Stimulated activated CD4-positive, alpha-beta T cell treated with anti-CD3 and anti-CD28 coated beads, Interleukin-2, amount 100 ng/mL, for 48 hours (primary cell): ENCODE results near the gene VAC14.

Experiments used
- DNase-seq, 2 donors: peaks; one replicate each; pipeline ENCODE4 v3.0.0-alpha.2; 2020

The VAC14 gene

DNA sequence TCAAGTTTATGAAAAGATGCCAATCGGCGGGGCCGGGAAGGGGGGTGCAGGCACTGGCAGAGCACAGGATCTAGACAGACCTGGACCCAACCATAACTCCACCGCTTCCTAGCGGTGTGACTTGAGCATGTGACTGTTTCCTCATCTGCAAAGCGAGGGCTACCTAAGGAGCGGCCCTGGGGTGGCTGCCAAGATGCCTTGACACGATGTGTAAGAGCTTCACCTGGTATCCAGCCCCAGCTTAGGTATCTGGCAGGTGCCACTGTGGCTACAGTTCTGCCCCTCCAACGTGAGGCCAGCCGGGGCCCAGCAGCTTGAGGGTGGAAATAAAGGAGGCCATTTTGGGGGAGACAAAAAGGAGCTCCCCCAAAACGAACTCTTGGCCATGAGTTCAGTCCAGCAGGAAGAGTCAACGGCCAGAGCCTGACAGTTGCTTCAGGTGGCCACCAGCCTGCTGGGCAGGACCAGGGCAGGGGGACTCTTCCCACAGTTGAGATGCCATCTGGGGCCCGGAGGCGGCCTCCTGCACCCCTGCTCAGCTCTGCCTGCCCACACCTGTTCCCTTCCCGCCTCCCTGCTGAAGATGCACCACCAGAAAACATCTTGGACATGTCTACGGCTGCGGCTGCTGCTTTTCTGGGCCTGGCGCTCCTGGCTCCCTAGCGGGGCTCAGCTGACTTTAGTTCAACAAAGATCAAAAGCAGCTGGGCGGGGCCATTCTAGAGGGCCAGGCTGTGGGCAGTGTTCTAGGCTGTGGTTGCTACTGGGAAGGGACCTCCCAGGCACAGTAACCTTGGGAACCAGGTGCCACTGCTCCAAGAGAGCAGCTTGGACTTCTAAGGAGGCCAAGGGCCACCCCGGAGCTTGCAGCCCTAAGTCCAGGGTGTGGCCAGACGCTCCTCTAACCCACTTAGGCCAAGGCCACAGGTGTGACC is 111.7 kb downstream of the VAC14 start:
- DNase-seq: no peak

DNA sequence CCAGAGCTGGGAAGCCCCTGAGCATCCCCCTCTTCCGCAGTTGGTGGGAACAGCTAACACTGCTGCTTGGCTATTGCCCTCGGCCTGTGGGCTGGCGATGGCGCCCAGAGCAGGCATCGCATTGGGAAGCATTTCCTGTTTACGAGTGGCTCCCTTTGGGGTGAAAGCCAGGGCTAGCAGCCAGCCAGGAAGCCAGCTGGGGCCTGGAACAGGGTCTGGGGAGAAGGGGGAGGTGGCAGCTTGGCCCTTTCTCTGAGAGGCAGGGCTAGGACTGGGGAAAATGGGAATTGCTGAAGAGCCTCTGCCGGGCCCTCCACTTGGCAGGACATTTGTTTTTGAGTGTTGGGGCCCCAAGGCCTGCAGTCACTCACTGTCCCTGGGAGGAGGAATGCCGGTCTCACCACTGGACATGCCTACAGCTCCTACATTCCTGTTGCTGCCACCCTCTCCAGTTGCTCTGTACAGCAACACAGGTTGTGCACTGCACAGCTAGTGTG is 112.7 kb downstream of the VAC14 start:
- no peak for DNase-seq

DNA sequence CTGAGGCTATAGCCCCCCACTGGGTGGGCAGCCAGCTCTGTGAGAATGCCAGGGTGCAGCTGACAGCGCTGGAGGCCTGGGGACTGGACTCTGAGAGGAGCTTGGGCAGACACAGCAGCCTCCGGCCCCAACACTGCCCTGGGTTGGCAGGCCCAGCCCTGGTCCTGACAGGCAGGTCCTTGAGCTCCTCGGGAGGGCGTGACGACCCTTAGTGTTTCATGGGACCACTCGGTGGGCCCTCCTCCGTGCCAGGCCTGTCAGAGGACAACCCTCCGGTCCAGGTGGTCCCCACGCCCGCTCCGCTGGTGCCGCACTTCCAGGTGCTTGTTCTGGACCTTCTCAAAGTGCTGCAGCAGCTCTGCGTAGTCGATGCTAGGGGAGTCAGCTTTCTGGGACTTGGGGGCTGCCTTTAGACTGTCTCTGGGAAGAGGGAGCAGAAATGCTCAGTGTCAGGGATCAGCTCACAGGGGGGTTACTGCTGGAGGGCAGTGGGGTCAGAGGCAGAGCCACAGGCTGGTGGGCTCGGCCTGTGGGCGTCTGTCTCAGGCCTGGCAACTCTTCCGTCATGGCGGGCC is 113.2 kb downstream of the VAC14 start:
- no peak for DNase-seq

DNA sequence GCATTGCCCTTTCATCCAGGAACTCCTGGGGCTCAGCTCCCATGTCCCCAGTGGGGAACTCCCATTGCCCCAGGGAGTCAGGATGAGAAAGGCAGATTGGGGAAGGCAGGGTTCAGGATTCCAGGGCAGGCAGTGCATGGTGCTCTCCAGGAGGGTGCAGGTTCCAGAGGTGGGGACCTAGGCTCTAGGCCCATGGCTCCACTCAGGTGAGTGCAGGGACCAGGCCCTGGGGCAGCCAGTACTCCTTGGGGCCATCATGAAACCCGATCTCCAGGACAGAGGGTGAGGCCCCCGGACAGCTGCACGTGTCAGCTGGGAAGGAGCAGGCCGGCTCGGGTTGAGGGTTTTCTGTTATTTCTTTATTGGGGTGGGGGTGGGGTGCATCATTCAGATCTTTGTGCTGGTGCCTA is 113.9 kb downstream of the VAC14 start:
- DNase-seq: no peak

DNA sequence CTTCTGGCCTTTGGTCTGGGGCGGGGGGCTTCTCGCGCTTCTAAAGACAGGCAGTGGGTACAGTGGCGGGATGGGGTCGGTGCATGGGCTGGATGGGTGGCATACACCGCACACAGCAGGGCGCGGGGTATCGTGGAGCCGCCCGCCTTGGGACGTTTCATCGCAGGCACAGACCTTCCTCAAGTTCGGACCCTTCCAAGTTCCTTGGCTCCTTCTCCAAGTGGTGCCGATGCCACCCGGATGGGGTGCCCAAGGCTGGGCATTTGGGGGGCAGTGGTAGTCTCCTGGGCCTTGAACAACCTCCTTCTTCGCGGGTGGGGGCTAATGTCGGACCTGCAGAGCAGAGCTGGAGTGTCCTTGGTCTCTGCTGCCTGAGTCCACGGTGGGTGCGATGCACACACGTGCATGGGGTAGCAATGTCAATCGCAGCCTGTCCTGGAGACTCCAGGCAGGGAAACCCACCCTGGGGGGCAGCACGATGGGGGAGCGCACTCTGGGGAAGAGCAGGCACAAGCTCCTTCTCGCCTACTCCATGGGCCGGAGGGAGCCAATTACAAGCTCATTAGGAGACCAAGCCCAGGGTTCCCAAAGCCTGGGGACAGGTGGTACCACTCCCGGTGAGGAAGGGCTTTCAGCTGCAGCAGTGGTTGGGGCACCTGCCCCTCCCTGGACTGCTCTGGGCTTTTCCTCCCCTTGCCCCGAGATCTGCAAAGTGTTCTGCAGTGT is 114.4 kb downstream of the VAC14 start:
- no peak for DNase-seq

GRCh38 chr16:70685938-70686375 is 115.0 kb downstream of the VAC14 start, which contains the start of gene MTSS2:
Gene MTSS2 (minus strand): TSS chr16:70686053. CDS start chr16:70685791, 262 bp downstream.
- DNase-seq: no peak

GRCh38 chr16:70685061-70685937 is 115.7 kb downstream of the VAC14 start:
- no peak for DNase-seq

GRCh38 chr16:70684146-70685060 is 116.6 kb downstream of the VAC14 start:
- no peak for DNase-seq

DNA sequence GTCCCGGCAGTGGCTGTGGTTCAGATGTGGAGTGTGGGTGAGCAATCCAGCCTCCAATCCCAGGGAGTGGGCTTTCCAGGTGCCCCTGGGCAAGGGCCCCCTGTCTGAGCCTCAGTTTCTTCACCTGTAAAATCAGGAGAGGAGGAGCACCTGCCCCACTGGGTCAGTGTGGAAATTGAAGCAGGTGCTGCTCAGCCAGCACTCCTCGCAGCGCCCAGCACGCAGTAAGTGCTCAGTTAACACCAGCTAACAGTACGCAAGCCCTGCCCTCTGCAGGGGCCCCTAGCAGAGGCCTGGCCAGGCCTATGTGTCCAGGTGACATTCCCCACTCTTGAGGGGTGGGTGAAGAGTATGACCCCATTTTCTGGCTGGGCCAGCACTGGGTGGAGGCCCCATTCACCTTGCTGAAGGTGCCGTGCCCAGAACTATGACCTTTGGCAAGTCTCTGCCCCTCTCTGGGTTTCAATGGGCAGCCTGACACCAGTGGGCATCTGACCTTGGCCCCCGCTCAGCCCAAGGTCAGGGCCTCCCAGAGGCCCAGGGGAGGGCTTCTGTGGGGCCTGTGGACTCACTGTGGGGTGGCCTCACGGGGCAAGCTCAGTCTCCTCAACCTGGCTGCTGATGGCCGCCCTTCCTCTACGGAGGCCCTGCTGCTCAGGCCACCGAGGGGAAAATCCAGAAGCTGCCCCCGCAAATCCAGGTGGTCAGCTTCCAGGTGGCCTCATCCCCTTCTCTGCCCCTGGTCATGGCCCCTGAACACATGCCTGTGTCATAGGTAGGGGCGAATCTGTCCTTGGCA is 117.6 kb downstream of the VAC14 start:
- DNase-seq: no peak

GRCh38 chr16:70682239-70683145 is 118.5 kb downstream of the VAC14 start:
- no peak for DNase-seq

GRCh38 chr16:70681382-70682238 is 119.3 kb downstream of the VAC14 start:
- no peak for DNase-seq

GRCh38 chr16:70680495-70681381 is 120.2 kb downstream of the VAC14 start:
- DNase-seq: no peak

DNA sequence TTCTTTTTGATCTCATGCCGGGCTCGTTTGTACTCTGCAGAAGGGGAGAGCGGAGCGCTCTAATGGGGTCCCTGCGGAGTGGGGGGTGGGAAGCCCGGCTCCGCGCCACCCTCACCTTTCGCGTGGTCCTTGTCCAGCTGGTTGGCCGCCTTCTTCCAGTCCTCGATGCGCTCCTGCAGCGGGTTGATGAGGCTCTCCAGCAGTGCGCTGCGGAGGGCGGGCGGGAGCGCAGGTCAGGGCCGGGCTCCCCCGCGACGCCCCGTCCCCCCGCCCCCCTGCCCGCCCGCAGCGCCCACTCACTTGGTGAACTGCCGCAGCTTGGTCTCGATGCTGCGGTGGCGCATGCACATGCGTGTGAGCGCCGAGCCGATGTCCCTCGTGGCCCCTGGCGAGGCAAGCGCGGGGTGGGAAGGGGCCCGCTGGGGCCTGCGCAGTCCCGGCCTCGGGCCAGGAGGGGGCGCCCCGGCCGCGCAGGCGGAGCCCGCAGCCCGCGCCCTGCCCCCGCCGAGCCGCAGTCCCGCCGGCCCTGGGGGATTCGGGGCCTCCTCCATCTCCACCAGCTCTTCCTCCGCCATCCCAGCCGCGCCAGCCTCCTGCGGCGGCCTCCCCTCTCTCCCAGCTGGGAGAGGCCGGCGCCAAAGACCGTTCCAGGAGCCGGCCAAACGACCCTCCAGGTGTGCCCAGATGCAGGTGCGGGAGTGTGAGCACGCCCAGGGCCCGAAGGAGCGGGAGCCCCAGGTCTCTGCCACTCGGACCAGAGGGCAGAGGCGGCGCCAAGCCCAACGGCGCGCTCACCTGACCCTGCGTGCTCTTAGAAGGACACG is 121.1 kb downstream of the VAC14 start:
- DNase-seq: peak in 1 of 2 donors; percentile 25

GRCh38 chr16:70678898-70679670 is 121.9 kb downstream of the VAC14 start:
- no peak for DNase-seq
